ENCODE data around the gene KDM4E. TPM values are rescaled to one million over a fixed set of nuclear protein-coding genes. Genes with fewer than 3 reads are reported as not detected.

KDM4E gene
- total RNA-seq, 4 donors from 2014 or later: not detected

DNA sequence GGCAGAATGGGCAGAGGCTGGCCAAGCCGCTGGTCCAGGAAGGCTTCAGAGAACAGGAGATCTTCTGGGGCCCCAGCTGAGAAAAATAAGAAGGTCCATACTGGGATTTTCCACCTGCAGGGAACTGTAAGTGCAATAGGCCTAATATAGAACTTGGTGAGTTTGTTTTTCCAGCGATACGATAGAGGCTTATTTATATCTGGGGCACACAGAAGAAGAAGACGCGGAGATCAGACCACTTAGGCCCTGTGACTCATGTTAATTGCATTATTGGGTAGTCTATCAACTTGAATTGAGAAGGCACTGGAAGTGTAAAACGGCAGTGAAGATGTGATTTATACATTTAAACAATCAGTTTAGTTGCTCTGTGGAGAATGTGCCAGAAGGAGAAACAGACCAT lies 34.0 kb downstream of the KDM4E start:
- H3K36me3 ChIP-seq: no peaks in the 10 kb centered on the region
- no peak for DNase-seq (ENCODE audit: low spot score in 2 of 2)
- no peaks in the 10 kb centered on the region for H3K9me3 ChIP-seq
- no peaks in the 10 kb centered on the region for H3K4me1 ChIP-seq
- TF ChIP-seq EP300 (IDR thresholded peaks at IDR 0.05) (no peak), POLR2A (IDR thresholded peaks at IDR 0.05) (no peak)
- TF ChIP-seq, protein P1, sequence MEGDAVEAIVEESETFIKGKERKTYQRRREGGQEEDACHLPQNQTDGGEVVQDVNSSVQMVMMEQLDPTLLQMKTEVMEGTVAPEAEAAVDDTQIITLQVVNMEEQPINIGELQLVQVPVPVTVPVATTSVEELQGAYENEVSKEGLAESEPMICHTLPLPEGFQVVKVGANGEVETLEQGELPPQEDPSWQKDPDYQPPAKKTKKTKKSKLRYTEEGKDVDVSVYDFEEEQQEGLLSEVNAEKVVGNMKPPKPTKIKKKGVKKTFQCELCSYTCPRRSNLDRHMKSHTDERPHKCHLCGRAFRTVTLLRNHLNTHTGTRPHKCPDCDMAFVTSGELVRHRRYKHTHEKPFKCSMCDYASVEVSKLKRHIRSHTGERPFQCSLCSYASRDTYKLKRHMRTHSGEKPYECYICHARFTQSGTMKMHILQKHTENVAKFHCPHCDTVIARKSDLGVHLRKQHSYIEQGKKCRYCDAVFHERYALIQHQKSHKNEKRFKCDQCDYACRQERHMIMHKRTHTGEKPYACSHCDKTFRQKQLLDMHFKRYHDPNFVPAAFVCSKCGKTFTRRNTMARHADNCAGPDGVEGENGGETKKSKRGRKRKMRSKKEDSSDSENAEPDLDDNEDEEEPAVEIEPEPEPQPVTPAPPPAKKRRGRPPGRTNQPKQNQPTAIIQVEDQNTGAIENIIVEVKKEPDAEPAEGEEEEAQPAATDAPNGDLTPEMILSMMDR (IDR thresholded peaks at IDR 0.05): no peak
- H3K27ac ChIP-seq: no peak overlapping the region
- WGBS, 2 donors: 77 to 84% methylated on average over 6 of the region's 6 CpGs
- no peak overlapping the region for H3K4me3 ChIP-seq
- H3K27me3 ChIP-seq: peaks cover 0 to under 1% of the 10 kb centered on the region in 2 donors

DNA sequence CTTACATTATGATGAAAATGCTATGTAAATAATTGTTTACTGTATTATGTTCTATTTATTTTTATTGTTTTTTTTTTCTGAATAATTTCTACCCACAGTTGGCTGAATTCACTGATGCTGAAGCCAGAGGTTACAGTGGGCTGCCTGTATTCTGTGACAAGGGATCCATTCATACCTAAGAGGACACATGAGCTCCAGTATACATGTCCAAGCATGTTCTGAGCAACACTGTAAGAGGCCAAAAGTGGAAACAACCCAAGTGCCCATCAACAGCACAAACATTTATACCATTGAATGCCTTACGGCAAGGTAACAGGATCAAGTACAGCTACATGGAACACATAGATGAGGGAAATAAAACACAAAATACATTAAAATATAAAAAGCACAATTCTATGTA lies 40.3 kb downstream of the KDM4E start:
- TF ChIP-seq EP300 (IDR thresholded peaks at IDR 0.05): no peak
- no peak for TF ChIP-seq POLR2A (IDR thresholded peaks at IDR 0.05)
- TF ChIP-seq, protein P1 (IDR thresholded peaks at IDR 0.05): no peak
- H3K4me1 ChIP-seq: peaks cover 0 to 29% (median 8%) of the 10 kb centered on the region in 4 donors
- H3K4me3 ChIP-seq: no peak overlapping the region
- no peaks in the 10 kb centered on the region for H3K9me3 ChIP-seq
- H3K36me3 ChIP-seq: no peaks in the 10 kb centered on the region
- H3K27me3 ChIP-seq: no peaks in the 10 kb centered on the region
- WGBS, 2 donors: 80 to 90% methylated on average over 1 of the region's 1 CpG
- H3K27ac ChIP-seq: no peak overlapping the region
- no peak for DNase-seq (ENCODE audit: low spot score in 2 of 2)

DNA sequence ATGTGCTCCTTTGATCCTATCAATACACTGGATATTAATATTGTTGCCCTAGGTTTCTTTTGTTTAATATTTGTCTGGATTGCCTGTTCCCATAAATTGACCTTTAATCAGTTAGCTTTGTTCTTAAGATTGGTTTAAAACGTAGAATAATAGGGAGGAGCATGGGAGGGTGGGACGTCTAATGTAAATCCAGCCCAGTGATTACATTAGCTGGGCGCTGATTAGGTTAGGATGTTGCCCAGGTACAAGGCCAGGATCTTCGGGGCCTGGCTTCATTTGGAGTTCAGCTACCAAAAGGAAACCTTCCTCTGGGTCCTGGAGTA lies 41.6 kb downstream of the KDM4E start, which contains the start of gene SRSF8:
Gene SRSF8 (plus strand): TSS at position 204 of the 323 bp plus-strand sequence. CDS start 308 bp downstream, outside the sequence.
- no peak for DNase-seq (ENCODE audit: low spot score in 2 of 2)
- peak within 1 kb of the TSS; percentile 94 to 99 (median 96) for H3K27ac ChIP-seq
- H3K4me3 ChIP-seq: peak within 1 kb of the TSS; percentile 63 to 93 (median 82)
- H3K4me1 ChIP-seq: peaks cover 0 to 39% (median 8%) of the 10 kb centered on the region in 4 donors
- 0 to 2% methylated on average over 4 of the region's 4 CpGs for WGBS, 2 donors
- TF ChIP-seq POLR2A (IDR thresholded peaks at IDR 0.05): no peak
- TF ChIP-seq EP300 (IDR thresholded peaks at IDR 0.05): no peak
- TF ChIP-seq, protein P1 (IDR thresholded peaks at IDR 0.05): no peak
- H3K9me3 ChIP-seq: no peaks in the 10 kb centered on the region
- no peaks in the 10 kb centered on the region for H3K36me3 ChIP-seq
- H3K27me3 ChIP-seq: no peaks in the 10 kb centered on the region

DNA sequence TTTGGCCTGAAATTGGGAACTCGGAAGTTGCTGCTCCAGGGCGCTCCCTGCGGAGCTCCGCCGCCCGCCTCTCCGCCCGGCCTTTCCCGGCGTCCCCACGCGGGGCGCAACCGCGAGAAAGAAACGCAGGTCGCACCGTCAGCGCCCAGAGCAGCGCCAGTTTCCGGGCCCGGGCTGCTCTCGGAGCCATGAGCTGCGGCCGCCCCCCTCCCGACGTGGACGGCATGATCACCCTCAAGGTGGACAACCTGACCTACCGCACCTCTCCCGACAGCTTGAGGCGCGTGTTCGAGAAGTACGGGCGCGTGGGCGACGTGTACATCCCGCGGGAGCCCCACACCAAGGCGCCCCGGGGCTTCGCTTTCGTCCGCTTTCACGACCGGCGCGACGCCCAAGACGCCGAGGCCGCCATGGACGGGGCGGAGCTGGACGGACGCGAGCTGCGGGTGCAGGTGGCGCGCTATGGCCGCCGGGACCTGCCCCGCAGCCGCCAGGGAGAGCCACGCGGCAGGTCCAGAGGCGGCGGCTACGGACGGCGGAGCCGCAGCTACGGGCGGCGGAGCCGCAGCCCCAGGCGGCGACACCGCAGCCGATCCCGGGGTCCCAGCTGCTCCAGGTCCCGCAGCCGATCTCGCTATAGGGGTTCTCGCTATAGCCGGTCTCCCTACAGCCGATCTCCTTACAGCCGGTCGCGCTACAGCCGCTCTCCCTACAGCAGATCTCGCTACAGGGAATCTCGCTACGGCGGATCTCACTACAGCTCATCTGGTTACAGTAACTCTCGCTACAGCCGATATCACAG lies 42.2 kb downstream of the KDM4E start:
- H3K36me3 ChIP-seq: no peaks in the 10 kb centered on the region
- H3K4me1 ChIP-seq: peaks cover 0 to 39% (median 8%) of the 10 kb centered on the region in 4 donors
- TF ChIP-seq, protein P1 (IDR thresholded peaks at IDR 0.05): peak; percentile 63 to 85 (median 66)
- TF ChIP-seq POLR2A (IDR thresholded peaks at IDR 0.05) (peak in 1 of 2 donors; percentile 61), EP300 (IDR thresholded peaks at IDR 0.05) (peak in 1 of 2 donors; percentile 85)
- peak overlapping the region; percentile 94 to 99 (median 96) for H3K27ac ChIP-seq
- 0 to 1% methylated on average over 35 to 55 of the region's 98 CpGs for WGBS, 2 donors
- peak overlapping the region; percentile 63 to 93 (median 82) for H3K4me3 ChIP-seq
- H3K9me3 ChIP-seq: no peaks in the 10 kb centered on the region
- DNase-seq (ENCODE audit: low spot score in 2 of 2): peak; percentile 67 to 73
- H3K27me3 ChIP-seq: no peaks in the 10 kb centered on the region

DNA sequence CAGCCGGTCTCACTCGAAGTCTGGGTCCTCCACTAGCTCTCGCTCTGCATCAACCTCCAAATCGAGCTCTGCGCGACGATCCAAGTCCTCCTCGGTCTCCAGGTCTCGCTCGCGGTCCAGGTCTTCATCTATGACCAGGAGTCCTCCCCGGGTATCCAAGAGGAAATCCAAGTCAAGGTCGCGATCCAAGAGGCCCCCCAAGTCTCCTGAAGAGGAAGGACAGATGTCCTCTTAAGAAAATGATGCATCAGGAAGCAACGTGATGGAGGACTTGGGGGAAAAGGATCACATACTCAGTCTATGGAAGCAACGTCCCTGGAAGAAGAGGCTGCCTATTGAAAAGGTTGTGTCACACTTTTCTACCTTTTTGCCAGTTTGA lies 42.8 kb downstream of the KDM4E start:
- WGBS, 2 donors: 0 to 3% methylated on average over 16 of the region's 16 CpGs
- no peaks in the 10 kb centered on the region for H3K27me3 ChIP-seq
- TF ChIP-seq EP300 (IDR thresholded peaks at IDR 0.05) (no peak), POLR2A (IDR thresholded peaks at IDR 0.05) (no peak)
- TF ChIP-seq, protein P1 (IDR thresholded peaks at IDR 0.05): no peak
- H3K4me1 ChIP-seq: peaks cover 0 to 39% (median 8%) of the 10 kb centered on the region in 4 donors
- peak in 1 of 2 donors; percentile 41 for DNase-seq (ENCODE audit: low spot score in 2 of 2)
- H3K27ac ChIP-seq: peak overlapping the region; percentile 94 to 99 (median 96)
- H3K4me3 ChIP-seq: peak overlapping the region; percentile 63 to 93 (median 82)
- no peaks in the 10 kb centered on the region for H3K9me3 ChIP-seq
- H3K36me3 ChIP-seq: no peaks in the 10 kb centered on the region

Measured in tibial nerve (tissue), 4 donors.